HepG2 (cell line): ENCODE data around the gene CYTH1.

Experiments
- DNMT1 ChIP-seq: sonication (generic); formaldehyde crosslinking; IDR thresholded peaks from 2 replicates; pipeline ENCODE4 v1.5.1; 2020; ENCODE audit warnings: mild to moderate bottlenecking, missing genetic modification reagents
- EP300 ChIP-seq, 3 experiments: sonication (generic) in 1 of 3; formaldehyde crosslinking in 1 of 3; IDR thresholded peaks; 2 replicates each; pipeline versions ENCODE4 v1.5.1 to v1.6.1; 2011 to 2020; ENCODE audit warnings: low read depth in 2 of 3, low read length in 2 of 3, borderline replicate concordance in 1 of 3, improper control_type of control experiment in 1 of 3, mild to moderate bottlenecking in 1 of 3, missing genetic modification reagents in 1 of 3, moderate library complexity in 1 of 3
- FIP1L1 ChIP-seq: fragments of 200-400 bp; formaldehyde crosslinking; IDR thresholded peaks from 2 replicates; pipeline ENCODE4 v1.6.1; 2018; ENCODE audit warnings: low read depth, mild to moderate bottlenecking, low read length, moderate library complexity, borderline replicate concordance; ENCODE audit not compliant: insufficient read depth
- GZF1 ChIP-seq: sonication (generic); formaldehyde crosslinking; IDR thresholded peaks from 2 replicates; pipeline ENCODE4 v1.5.1; 2020; ENCODE audit warnings: mild to moderate bottlenecking, missing genetic modification reagents
- KLF12 ChIP-seq: sonication (generic); formaldehyde crosslinking; IDR thresholded peaks from 2 replicates; pipeline ENCODE4 v1.4.0; 2020; ENCODE audit warnings: missing genetic modification reagents, borderline replicate concordance
- MXI1 ChIP-seq: IDR thresholded peaks from 3 replicates; pipeline ENCODE4 v1.6.1; 2012; ENCODE audit warnings: low read depth, low read length, inconsistent platforms, borderline replicate concordance
- RBM22 ChIP-seq: fragments of 200-400 bp; formaldehyde crosslinking; optimal IDR thresholded peaks from 2 replicates; pipeline ENCODE3; 2017; ENCODE audit warnings: mild to moderate bottlenecking, low read length, moderate library complexity
- RFX5 ChIP-seq: IDR thresholded peaks from 2 replicates; pipeline ENCODE4 v1.6.1; 2011; ENCODE audit warnings: low read depth, low read length, improper control_type of control experiment
- SAFB2 ChIP-seq: sonication (generic); formaldehyde crosslinking; IDR thresholded peaks from 2 replicates; pipeline ENCODE4 v1.5.1; 2020; ENCODE audit warnings: missing genetic modification reagents, low read depth, mild to moderate bottlenecking, borderline replicate concordance
- ZFX ChIP-seq: sonication (generic); formaldehyde crosslinking; IDR thresholded peaks from 2 replicates; pipeline ENCODE4 v1.4.0; 2020; ENCODE audit warnings: mild to moderate bottlenecking, low read depth, missing genetic modification reagents, moderate library complexity
- ZNF253 ChIP-seq: sonication (generic); formaldehyde crosslinking; IDR thresholded peaks from 2 replicates; pipeline ENCODE4 v1.8.0; 2022; ENCODE audit warnings: mild to moderate bottlenecking, missing genetic modification reagents, borderline replicate concordance
- TF ChIP-seq, protein P1 (sequence below): sonication (generic); formaldehyde crosslinking; IDR thresholded peaks from 2 replicates; pipeline ENCODE4 v1.5.0; 2020; ENCODE audit warnings: mild to moderate bottlenecking, missing genetic modification reagents, moderate library complexity
- TF ChIP-seq, protein P2 (sequence below): sonication (generic); formaldehyde crosslinking; IDR thresholded peaks from 2 replicates; pipeline ENCODE4 v1.4.0; 2020; ENCODE audit warnings: missing genetic modification reagents
- TF ChIP-seq, protein P3 (sequence below): sonication (generic); formaldehyde crosslinking; IDR thresholded peaks from 2 replicates; pipeline ENCODE4 v1.4.0; 2020; ENCODE audit warnings: missing genetic modification reagents, borderline replicate concordance

DNA sequence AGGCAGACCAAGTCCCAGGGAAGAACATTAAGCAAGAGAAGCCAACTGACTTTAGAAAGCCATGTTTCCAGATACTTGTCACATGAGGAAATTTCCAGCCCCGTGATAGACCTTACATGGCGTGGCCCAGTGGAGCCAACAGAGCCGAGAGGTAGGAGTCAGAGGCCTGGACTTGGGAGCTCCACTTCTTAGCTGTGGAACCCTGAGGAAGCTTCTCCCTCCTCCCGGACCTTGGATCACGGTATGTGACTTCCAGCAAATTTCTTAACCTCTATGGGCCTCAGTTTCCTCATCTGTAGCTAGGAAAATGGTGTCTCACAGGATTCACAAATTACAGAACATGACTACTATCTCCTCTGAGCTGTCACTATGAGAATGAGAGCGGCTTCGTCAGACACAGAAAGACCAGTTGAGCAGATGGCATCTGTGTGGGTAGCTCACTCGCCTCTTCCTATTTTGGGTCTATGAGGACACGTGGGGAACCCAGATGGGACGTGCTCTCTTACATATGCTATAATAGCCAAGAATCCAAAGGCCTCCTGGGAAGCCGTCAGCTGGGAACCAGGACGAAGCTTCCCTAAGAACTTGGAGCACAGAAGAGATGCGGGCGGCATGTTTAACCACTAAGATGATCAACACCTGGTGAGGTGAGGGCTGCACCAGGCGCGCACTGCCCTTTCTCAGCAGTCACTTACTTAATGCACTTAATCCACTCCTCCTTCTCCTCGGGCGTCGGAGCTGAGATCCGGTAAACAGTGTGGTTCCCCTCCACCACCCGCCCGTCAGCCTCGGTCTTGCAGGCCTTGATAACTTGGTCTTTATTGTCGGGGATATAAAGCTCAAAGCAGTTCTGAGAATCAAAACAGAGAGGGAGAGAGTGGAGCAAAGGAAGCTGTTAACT is 102.3 kb downstream of the CYTH1 start:
- no peak for TF ChIP-seq ZNF253
- no peak for TF ChIP-seq MXI1
- TF ChIP-seq, protein P1, sequence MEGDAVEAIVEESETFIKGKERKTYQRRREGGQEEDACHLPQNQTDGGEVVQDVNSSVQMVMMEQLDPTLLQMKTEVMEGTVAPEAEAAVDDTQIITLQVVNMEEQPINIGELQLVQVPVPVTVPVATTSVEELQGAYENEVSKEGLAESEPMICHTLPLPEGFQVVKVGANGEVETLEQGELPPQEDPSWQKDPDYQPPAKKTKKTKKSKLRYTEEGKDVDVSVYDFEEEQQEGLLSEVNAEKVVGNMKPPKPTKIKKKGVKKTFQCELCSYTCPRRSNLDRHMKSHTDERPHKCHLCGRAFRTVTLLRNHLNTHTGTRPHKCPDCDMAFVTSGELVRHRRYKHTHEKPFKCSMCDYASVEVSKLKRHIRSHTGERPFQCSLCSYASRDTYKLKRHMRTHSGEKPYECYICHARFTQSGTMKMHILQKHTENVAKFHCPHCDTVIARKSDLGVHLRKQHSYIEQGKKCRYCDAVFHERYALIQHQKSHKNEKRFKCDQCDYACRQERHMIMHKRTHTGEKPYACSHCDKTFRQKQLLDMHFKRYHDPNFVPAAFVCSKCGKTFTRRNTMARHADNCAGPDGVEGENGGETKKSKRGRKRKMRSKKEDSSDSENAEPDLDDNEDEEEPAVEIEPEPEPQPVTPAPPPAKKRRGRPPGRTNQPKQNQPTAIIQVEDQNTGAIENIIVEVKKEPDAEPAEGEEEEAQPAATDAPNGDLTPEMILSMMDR (CRISPR knock-in tag), result no peak
- no peak for TF ChIP-seq DNMT1 (CRISPR knock-in tag)
- no peak for TF ChIP-seq SAFB2 (CRISPR knock-in tag)
- TF ChIP-seq RBM22, result no peak
- TF ChIP-seq, protein P2, sequence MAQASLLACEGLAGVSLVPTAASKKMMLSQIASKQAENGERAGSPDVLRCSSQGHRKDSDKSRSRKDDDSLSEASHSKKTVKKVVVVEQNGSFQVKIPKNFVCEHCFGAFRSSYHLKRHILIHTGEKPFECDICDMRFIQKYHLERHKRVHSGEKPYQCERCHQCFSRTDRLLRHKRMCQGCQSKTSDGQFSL (CRISPR knock-in tag), result no peak
- no peak for TF ChIP-seq RFX5
- TF ChIP-seq KLF12 (CRISPR knock-in tag), result no peak
- TF ChIP-seq EP300 (IDR thresholded peaks at IDR 0.05; ENCODE audit: low read depth in 2 of 2, low read length in 2 of 2), result no peak
- TF ChIP-seq EP300 (CRISPR knock-in tag; IDR thresholded peaks at IDR 0.05; ENCODE audit: borderline replicate concordance), result no peak
- TF ChIP-seq ZFX (CRISPR knock-in tag), result no peak
- TF ChIP-seq, protein P3, sequence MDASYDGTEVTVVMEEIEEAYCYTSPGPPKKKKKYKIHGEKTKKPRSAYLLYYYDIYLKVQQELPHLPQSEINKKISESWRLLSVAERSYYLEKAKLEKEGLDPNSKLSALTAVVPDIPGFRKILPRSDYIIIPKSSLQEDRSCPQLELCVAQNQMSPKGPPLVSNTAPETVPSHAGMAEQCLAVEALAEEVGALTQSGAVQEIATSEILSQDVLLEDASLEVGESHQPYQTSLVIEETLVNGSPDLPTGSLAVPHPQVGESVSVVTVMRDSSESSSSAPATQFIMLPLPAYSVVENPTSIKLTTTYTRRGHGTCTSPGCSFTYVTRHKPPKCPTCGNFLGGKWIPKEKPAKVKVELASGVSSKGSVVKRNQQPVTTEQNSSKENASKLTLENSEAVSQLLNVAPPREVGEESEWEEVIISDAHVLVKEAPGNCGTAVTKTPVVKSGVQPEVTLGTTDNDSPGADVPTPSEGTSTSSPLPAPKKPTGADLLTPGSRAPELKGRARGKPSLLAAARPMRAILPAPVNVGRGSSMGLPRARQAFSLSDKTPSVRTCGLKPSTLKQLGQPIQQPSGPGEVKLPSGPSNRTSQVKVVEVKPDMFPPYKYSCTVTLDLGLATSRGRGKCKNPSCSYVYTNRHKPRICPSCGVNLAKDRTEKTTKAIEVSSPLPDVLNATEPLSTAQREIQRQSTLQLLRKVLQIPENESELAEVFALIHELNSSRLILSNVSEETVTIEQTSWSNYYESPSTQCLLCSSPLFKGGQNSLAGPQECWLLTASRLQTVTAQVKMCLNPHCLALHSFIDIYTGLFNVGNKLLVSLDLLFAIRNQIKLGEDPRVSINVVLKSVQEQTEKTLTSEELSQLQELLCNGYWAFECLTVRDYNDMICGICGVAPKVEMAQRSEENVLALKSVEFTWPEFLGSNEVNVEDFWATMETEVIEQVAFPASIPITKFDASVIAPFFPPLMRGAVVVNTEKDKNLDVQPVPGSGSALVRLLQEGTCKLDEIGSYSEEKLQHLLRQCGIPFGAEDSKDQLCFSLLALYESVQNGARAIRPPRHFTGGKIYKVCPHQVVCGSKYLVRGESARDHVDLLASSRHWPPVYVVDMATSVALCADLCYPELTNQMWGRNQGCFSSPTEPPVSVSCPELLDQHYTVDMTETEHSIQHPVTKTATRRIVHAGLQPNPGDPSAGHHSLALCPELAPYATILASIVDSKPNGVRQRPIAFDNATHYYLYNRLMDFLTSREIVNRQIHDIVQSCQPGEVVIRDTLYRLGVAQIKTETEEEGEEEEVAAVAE (CRISPR knock-in tag), result no peak
- no peak for TF ChIP-seq FIP1L1
- no peak for TF ChIP-seq GZF1 (CRISPR knock-in tag)
